ENCODE data around the gene NRP1. TPM values are rescaled to one million over a fixed set of nuclear protein-coding genes. Genes with fewer than 3 reads are reported as not detected.

The NRP1 gene
- total RNA-seq, 1 experiment from 2014 or later: 85.9 TPM

- Histone ChIP-seq H3K4me1 (replicated peaks) (peaks cover 4% of the 10 kb centered on the region), H3K9me3 (replicated peaks) (no peaks in the 10 kb centered on the region), H3K27me3 (replicated peaks) (no peaks in the 10 kb centered on the region), H3K36me3 (peaks cover 96% of the 10 kb centered on the region), H3K4me3 (no peak overlapping the region), H3K27ac (no peak overlapping the region)
- no peak for DNase-seq (ENCODE audit: low read depth in 1 of 2, low spot score in 2 of 2)
These were observed 8.5 kb downstream of the NRP1 start for GRCh38 chr10:33325929-33326328.

GRCh38 chr10:33323721-33324120 is 10.7 kb downstream of the NRP1 start:
- H3K27me3 ChIP-seq (replicated peaks): no peaks in the 10 kb centered on the region
- H3K36me3 ChIP-seq: peaks cover 82% of the 10 kb centered on the region
- H3K4me1 ChIP-seq (replicated peaks): no peaks in the 10 kb centered on the region
- no peak overlapping the region for H3K27ac ChIP-seq
- DNase-seq (ENCODE audit: low read depth in 1 of 2, low spot score in 2 of 2): no peak
- H3K9me3 ChIP-seq (replicated peaks): no peaks in the 10 kb centered on the region
- no peak overlapping the region for H3K4me3 ChIP-seq

- H3K4me1 ChIP-seq (replicated peaks): peaks cover 4% of the 10 kb centered on the region; the same call in 1 of the 2 replicates
- no peak for DNase-seq (ENCODE audit: low read depth in 1 of 2, low spot score in 2 of 2)
- peaks cover 74% of the 10 kb centered on the region for H3K36me3 ChIP-seq
- no peaks in the 10 kb centered on the region for H3K27me3 ChIP-seq (replicated peaks)
- H3K4me3 ChIP-seq: no peak overlapping the region
- H3K9me3 ChIP-seq (replicated peaks): no peaks in the 10 kb centered on the region
- H3K27ac ChIP-seq: no peak overlapping the region
These were observed 13.0 kb downstream of the NRP1 start for GRCh38 chr10:33321516-33321915.

GRCh38 chr10:33320288-33320687 is 14.2 kb downstream of the NRP1 start:
- no peaks in the 10 kb centered on the region for H3K27me3 ChIP-seq (replicated peaks)
- H3K4me3 ChIP-seq: no peak overlapping the region
- H3K36me3 ChIP-seq: peaks cover 72% of the 10 kb centered on the region
- peaks cover 16% of the 10 kb centered on the region for H3K4me1 ChIP-seq (replicated peaks)
- no peaks in the 10 kb centered on the region for H3K9me3 ChIP-seq (replicated peaks)
- H3K27ac ChIP-seq: no peak overlapping the region
- DNase-seq (ENCODE audit: low read depth in 1 of 2, low spot score in 2 of 2): no peak

GRCh38 chr10:33315891-33316290 is 18.6 kb downstream of the NRP1 start:
- peaks cover 27% of the 10 kb centered on the region for H3K4me1 ChIP-seq (replicated peaks)
- H3K27me3 ChIP-seq (replicated peaks): no peaks in the 10 kb centered on the region
- H3K27ac ChIP-seq: no peak overlapping the region
- H3K9me3 ChIP-seq (replicated peaks): no peaks in the 10 kb centered on the region
- peaks cover 60% of the 10 kb centered on the region for H3K36me3 ChIP-seq
- no peak overlapping the region for H3K4me3 ChIP-seq
- DNase-seq (ENCODE audit: low read depth in 1 of 2, low spot score in 2 of 2): no peak

- no peak overlapping the region for H3K4me3 ChIP-seq
- H3K27me3 ChIP-seq (replicated peaks): no peaks in the 10 kb centered on the region
- peaks cover 27% of the 10 kb centered on the region for H3K4me1 ChIP-seq (replicated peaks)
- peaks cover 60% of the 10 kb centered on the region for H3K36me3 ChIP-seq
- peak overlapping the region; percentile 11; the same call in 1 of the 2 replicates for H3K27ac ChIP-seq
- H3K9me3 ChIP-seq (replicated peaks): no peaks in the 10 kb centered on the region
- peak in 1 of 2 experiments; percentile 45 for DNase-seq (ENCODE audit: low read depth in 1 of 2, low spot score in 2 of 2)
These were observed 19.5 kb downstream of the NRP1 start for GRCh38 chr10:33314811-33315561.

GRCh38 chr10:33311640-33312039 is 22.8 kb downstream of the NRP1 start:
- Histone ChIP-seq H3K4me1 (replicated peaks) (peaks cover 24% of the 10 kb centered on the region), H3K9me3 (replicated peaks) (no peaks in the 10 kb centered on the region), H3K36me3 (peaks cover 60% of the 10 kb centered on the region), H3K27me3 (replicated peaks) (no peaks in the 10 kb centered on the region), H3K4me3 (no peak overlapping the region), H3K27ac (no peak overlapping the region)
- no peak for DNase-seq (ENCODE audit: low read depth in 1 of 2, low spot score in 2 of 2)

- Histone ChIP-seq H3K4me3 (no peak overlapping the region), H3K4me1 (replicated peaks) (peaks cover 16% of the 10 kb centered on the region), H3K27me3 (replicated peaks) (no peaks in the 10 kb centered on the region), H3K36me3 (peaks cover 52% of the 10 kb centered on the region), H3K9me3 (replicated peaks) (no peaks in the 10 kb centered on the region), H3K27ac (no peak overlapping the region)
- DNase-seq (ENCODE audit: low read depth in 1 of 2, low spot score in 2 of 2): no peak
These were observed 23.6 kb downstream of the NRP1 start for GRCh38 chr10:33310853-33311252.

GRCh38 chr10:33309406-33309805 is 25.1 kb downstream of the NRP1 start:
- H3K4me1 ChIP-seq (replicated peaks): peaks cover 2% of the 10 kb centered on the region; the same call in 1 of the 2 replicates
- H3K36me3 ChIP-seq: peaks cover 50% of the 10 kb centered on the region
- no peaks in the 10 kb centered on the region for H3K9me3 ChIP-seq (replicated peaks)
- no peak overlapping the region for H3K27ac ChIP-seq
- H3K4me3 ChIP-seq: no peak overlapping the region
- H3K27me3 ChIP-seq (replicated peaks): no peaks in the 10 kb centered on the region
- no peak for DNase-seq (ENCODE audit: low read depth in 1 of 2, low spot score in 2 of 2)

- Histone ChIP-seq H3K4me1 (replicated peaks) (no peaks in the 10 kb centered on the region), H3K9me3 (replicated peaks) (no peaks in the 10 kb centered on the region), H3K4me3 (no peak overlapping the region), H3K27me3 (replicated peaks) (no peaks in the 10 kb centered on the region), H3K36me3 (peaks cover 50% of the 10 kb centered on the region), H3K27ac (no peak overlapping the region)
- DNase-seq (ENCODE audit: low read depth in 1 of 2, low spot score in 2 of 2): no peak
These were observed 26.6 kb downstream of the NRP1 start for GRCh38 chr10:33307835-33308234.

GRCh38 chr10:33306701-33307519 is 27.6 kb downstream of the NRP1 start:
- Histone ChIP-seq H3K4me3 (no peak overlapping the region), H3K27ac (no peak overlapping the region), H3K36me3 (peaks cover 48% of the 10 kb centered on the region), H3K27me3 (replicated peaks) (no peaks in the 10 kb centered on the region), H3K9me3 (replicated peaks) (no peaks in the 10 kb centered on the region), H3K4me1 (replicated peaks) (no peaks in the 10 kb centered on the region; the same call in 1 of the 2 replicates)
- no peak for DNase-seq (ENCODE audit: low read depth in 1 of 2, low spot score in 2 of 2)

GRCh38 chr10:33306126-33306525 is 28.3 kb downstream of the NRP1 start:
- Histone ChIP-seq H3K27me3 (replicated peaks) (no peaks in the 10 kb centered on the region), H3K4me1 (replicated peaks) (no peaks in the 10 kb centered on the region; the same call in 1 of the 2 replicates), H3K9me3 (replicated peaks) (no peaks in the 10 kb centered on the region), H3K36me3 (peaks cover 48% of the 10 kb centered on the region), H3K27ac (no peak overlapping the region), H3K4me3 (no peak overlapping the region)
- DNase-seq (ENCODE audit: low read depth in 1 of 2, low spot score in 2 of 2): no peak

GRCh38 chr10:33304423-33305225 is 29.8 kb downstream of the NRP1 start:
- no peak overlapping the region for H3K27ac ChIP-seq

More at GRCh38 chr10:33304423-33305225, 29.8 kb downstream of the NRP1 start:
- no peak overlapping the region for H3K4me3 ChIP-seq
- H3K27me3 ChIP-seq (replicated peaks): no peaks in the 10 kb centered on the region
- peaks cover 55% of the 10 kb centered on the region for H3K36me3 ChIP-seq
- no peak for DNase-seq (ENCODE audit: low read depth in 1 of 2, low spot score in 2 of 2)
- no peaks in the 10 kb centered on the region; the same call in 1 of the 2 replicates for H3K9me3 ChIP-seq (replicated peaks)
- H3K4me1 ChIP-seq (replicated peaks): no peaks in the 10 kb centered on the region; the same call in 1 of the 2 replicates

All from SJSA1 (cell line).